Activated CD8-positive, alpha-beta memory T cell treated with anti-CD3 and anti-CD28 coated beads for 1 hour (primary cell): ENCODE data around the gene PPP2CA.
A peak's percentile ranks its signal among the peaks of the same experiment; 100 is the strongest.

Experiments used
- DNase-seq, 2 donors: peaks; one replicate each; pipeline ENCODE4 v3.0.0-alpha.2; 2020; ENCODE audit warnings: low read depth in 1 of 2; ENCODE audit errors: extremely low read depth in 1 of 2

Gene PPP2CA

GRCh38 chr5:134149571-134150303, 76.1 kb downstream of the PPP2CA start:
- DNase-seq: no peak

GRCh38 chr5:134148986-134149539, 76.8 kb downstream of the PPP2CA start:
- no peak for DNase-seq

GRCh38 chr5:134148316-134148715, 77.6 kb downstream of the PPP2CA start:
- no peak for DNase-seq

GRCh38 chr5:134146651-134147518, 79.0 kb downstream of the PPP2CA start:
- DNase-seq: no peak

DNA sequence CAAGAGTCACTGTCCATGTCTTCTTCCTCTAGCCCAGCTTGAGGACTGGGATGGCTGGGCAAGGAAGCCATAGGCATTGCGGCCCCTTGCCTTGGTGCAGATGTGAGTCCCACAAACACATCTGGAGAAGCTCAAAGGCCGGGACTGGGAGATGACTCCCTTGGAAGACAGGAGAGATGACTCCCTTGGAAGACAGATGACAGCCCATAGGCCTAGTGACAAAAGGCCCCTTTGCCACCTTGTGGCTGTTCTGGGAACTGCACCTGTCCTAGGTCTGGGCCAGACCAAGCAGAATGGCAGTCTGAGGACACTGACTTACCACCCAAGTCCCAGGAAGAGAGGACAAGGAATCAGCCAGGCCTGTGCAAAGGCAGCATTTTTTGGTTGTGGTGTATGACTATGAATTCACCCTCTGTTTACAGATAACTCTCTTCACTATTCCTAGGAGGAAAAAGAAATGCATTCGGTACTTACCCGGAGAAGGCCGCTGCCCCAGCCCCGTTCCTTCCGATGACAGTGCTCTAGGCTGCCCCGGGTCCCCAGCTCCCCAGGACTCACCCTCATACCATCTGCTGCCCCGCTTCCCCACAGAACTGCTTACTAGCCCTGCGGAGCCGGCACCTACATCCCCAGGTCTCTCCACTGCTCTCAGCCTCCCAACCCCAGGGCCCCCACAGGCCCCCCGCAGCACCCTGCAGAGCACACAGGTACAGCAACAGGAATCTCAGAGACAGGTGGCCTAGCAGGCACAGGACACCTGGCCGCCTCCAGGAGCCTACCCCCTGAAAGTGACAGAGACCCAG, 79.9 kb downstream of the PPP2CA start:
- DNase-seq: peak; percentile 67 to 74

DNA sequence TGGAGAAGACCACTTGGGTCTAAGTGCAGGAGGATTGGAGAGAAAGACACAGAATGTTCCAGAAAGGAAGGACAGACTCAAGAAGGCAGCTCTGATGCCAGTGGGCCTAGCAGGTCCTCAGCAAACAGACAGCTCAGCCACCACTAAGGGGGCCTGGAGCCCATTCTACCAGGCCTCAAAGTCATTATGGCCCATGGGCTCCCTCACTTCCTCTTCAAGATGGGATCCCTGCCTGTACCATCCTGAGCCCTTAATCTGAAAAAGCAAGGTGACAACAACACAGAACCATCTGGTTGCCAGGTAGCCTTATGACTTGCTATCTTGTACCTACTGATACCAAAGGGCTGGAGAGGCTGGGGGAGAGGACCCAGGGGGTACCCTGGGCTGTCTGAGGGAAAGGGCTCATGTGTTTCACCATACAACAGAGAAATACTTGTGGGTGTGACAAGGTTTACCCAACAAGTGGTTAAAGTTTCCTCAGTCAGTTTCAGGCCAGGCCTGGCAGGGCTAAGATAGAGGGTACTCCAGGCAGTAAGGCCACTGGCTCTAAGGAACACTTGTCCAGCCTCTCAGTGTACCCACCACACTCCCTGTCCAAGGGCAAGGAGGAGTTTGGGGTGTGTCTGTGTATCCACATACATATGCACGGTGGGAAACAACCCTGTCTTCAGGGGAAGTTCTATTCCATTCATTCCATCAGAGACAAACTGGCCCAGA, 80.7 kb downstream of the PPP2CA start:
- no peak for DNase-seq
